GM23338 (cell line): ENCODE data around the gene MAP2K6. TPM values are rescaled to one million over a fixed set of nuclear protein-coding genes. Genes with fewer than 3 reads are reported as not detected.

Experiments
- ATAC-seq: fragments of 200-7000 bp; cut with Tn5 transposase; 3 replicates; pipeline ENCODE4 v1.9.1; 2020
- DNase-seq: peaks from one replicate; pipeline ENCODE4 v3.0.0-alpha.2; 2015; ENCODE audit warnings: low spot score
- H2AFZ ChIP-seq: fragments of 200-600 bp; sonication (generic); 2 replicates; pipeline ENCODE4 v1.8.0; 2016; ENCODE audit warnings: antibody characterized with exemption, mild to moderate bottlenecking, moderate library complexity
- H3F3A ChIP-seq: fragments of 200-600 bp; sonication (generic); replicated peaks from 2 replicates; pipeline ENCODE4 v1.8.0; 2017; ENCODE audit warnings: antibody characterized with exemption, mixed run types, low read depth
- H3K27ac ChIP-seq: fragments of 200-600 bp; sonication (generic); 2 replicates; pipeline ENCODE4 v1.6.1; 2016; ENCODE audit warnings: low read depth
- H3K27me3 ChIP-seq: fragments of 200-600 bp; sonication (generic); 2 replicates; pipeline ENCODE4 v1.8.0; 2016; ENCODE audit warnings: mild to moderate bottlenecking, mixed run types, moderate library complexity; ENCODE audit not compliant: insufficient read depth
- H3K36me3 ChIP-seq: fragments of 200-600 bp; sonication (generic); 2 replicates; pipeline ENCODE4 v1.8.0; 2016; ENCODE audit warnings: mild to moderate bottlenecking; ENCODE audit not compliant: insufficient read depth
- H3K4me1 ChIP-seq: fragments of 200-600 bp; sonication (generic); 2 replicates; pipeline ENCODE4 v1.8.0; 2016; ENCODE audit warnings: mild to moderate bottlenecking, moderate library complexity; ENCODE audit not compliant: insufficient read depth
- H3K4me2 ChIP-seq: fragments of 200-600 bp; sonication (generic); 2 replicates; pipeline ENCODE4 v1.7.1; 2017; ENCODE audit warnings: mixed run types
- H3K4me3 ChIP-seq: fragments of 200-600 bp; sonication (generic); 2 replicates; pipeline ENCODE4 v1.6.1; 2016; ENCODE audit warnings: mixed run types
- H3K79me2 ChIP-seq: fragments of 200-600 bp; sonication (generic); replicated peaks from 2 replicates; pipeline ENCODE4 v1.8.0; 2017; ENCODE audit warnings: mild to moderate bottlenecking; ENCODE audit not compliant: insufficient read depth
- H3K9me2 ChIP-seq: fragments of 200-600 bp; sonication (generic); 2 replicates; pipeline ENCODE4 v1.8.0; 2017; ENCODE audit not compliant: insufficient read depth
- H4K20me1 ChIP-seq: fragments of 200-600 bp; sonication (generic); replicated peaks from 2 replicates; pipeline ENCODE4 v1.8.0; 2017; ENCODE audit warnings: mild to moderate bottlenecking; ENCODE audit not compliant: insufficient read depth
- H3K27ac Mint-ChIP-seq: 2 replicates; pipeline ENCODE4 v1.8.0; 2020; ENCODE audit warnings: inconsistent platforms, mild to moderate bottlenecking, moderate library complexity, mixed read lengths
- H3K27me3 Mint-ChIP-seq: 3 replicates; pipeline ENCODE4 v1.8.0; 2022; ENCODE audit warnings: low read depth, mild to moderate bottlenecking, moderate library complexity, mixed read lengths, inconsistent platforms; ENCODE audit not compliant: insufficient read depth, poor library complexity
- H3K36me3 Mint-ChIP-seq: 3 replicates; pipeline ENCODE4 v1.8.0; 2021; ENCODE audit warnings: low read depth, mild to moderate bottlenecking, inconsistent platforms, moderate library complexity, mixed read lengths
- H3K4me1 Mint-ChIP-seq: 3 replicates; pipeline ENCODE4 v1.8.0; 2020; ENCODE audit warnings: mild to moderate bottlenecking, inconsistent platforms, mixed read lengths
- H3K4me3 Mint-ChIP-seq: 3 replicates; pipeline ENCODE4 v1.8.0; 2021; ENCODE audit warnings: moderate library complexity, mild to moderate bottlenecking, inconsistent platforms, mixed read lengths
- H3K9me3 Mint-ChIP-seq: 3 replicates; pipeline ENCODE4 v1.8.0; 2020; ENCODE audit warnings: moderate library complexity, mild to moderate bottlenecking, inconsistent platforms, mixed read lengths
- CREB1 ChIP-seq: fragments of 250-450 bp; sonication (Bioruptor Pico); IDR thresholded peaks from 2 replicates; pipeline ENCODE4 v1.5.0; 2020; ENCODE audit warnings: low read depth, mild to moderate bottlenecking, moderate library complexity
- EZH2phosphoT487 ChIP-seq: fragments of 200-600 bp; sonication (generic); IDR thresholded peaks from one replicate; pipeline ENCODE4 v1.8.1; 2018; ENCODE audit warnings: antibody characterized with exemption; ENCODE audit not compliant: unreplicated experiment
- JUNB ChIP-seq: IDR thresholded peaks from one replicate; pipeline ENCODE4 v1.6.1; 2016; ENCODE audit warnings: antibody characterized with exemption; ENCODE audit not compliant: unreplicated experiment
- POLR2AphosphoS5 ChIP-seq: IDR thresholded peaks from 2 replicates; pipeline ENCODE4 v1.6.1; 2016; ENCODE audit warnings: antibody characterized with exemption, low read depth
- REST ChIP-seq: IDR thresholded peaks from one replicate; pipeline ENCODE4 v1.6.1; 2018; ENCODE audit warnings: antibody characterized with exemption; ENCODE audit not compliant: unreplicated experiment
- STAT1 ChIP-seq: IDR thresholded peaks from one replicate; pipeline ENCODE4 v1.6.1; 2016; ENCODE audit warnings: antibody characterized with exemption; ENCODE audit not compliant: unreplicated experiment
- ZNF331 ChIP-seq: fragments of 250-450 bp; sonication (Bioruptor Pico); IDR thresholded peaks from 2 replicates; pipeline ENCODE4 v1.5.0; 2020; ENCODE audit warnings: low read depth, mild to moderate bottlenecking, moderate library complexity
- ZNF462 ChIP-seq: fragments of 250-450 bp; sonication (Bioruptor Pico); IDR thresholded peaks from 2 replicates; pipeline ENCODE4 v1.5.0; 2020; ENCODE audit warnings: mild to moderate bottlenecking, moderate library complexity
- polyA plus RNA-seq: library from polyadenylated mRNA; unstranded; fragments of >200 nt; fragmentation: Nextera tagmentation; extraction: Ambion mirVana; gene quantifications from 2 replicates; pipeline ENCODE4 v1.2.1, GENCODE V29; 2016
- total RNA-seq: library from RNA; depleted of rRNA; stranded (reverse); fragments of >200 nt; shearing (Covaris generic); gene quantifications from 2 replicates; pipeline ENCODE4 v1.2.3, GENCODE V29; 2014

MAP2K6 gene
- total and polyA plus RNA-seq, 2 experiments from 2014 or later = 26.3 to 31.1 TPM

DNA sequence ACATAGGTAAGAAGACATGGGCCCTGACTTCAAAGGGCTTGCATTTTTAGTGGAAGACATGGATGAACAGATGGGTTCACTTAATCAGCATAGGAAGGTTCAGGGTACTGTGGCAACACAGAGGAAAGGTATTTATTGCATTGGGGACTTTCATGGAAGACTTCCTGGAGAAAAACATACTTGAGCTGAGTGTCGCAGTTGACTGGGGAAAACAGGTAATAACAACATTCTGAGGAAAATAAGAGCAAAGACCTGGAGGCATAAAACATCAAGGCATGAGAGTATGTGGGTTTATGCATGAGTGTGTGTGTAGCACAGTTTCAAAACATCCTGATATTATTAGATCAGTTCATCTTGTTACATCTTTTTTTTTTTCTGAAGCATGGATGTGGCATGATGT lies 82.7 kb downstream of the MAP2K6 start (continued):
- no peak for TF ChIP-seq ZNF462 (CRISPR knock-in tag)
- TF ChIP-seq ZNF331 (CRISPR knock-in tag) = no peak
- no peak for TF ChIP-seq REST

- peaks cover 58% of the 10 kb centered on the region for H3K4me1 Mint-ChIP-seq
- Histone ChIP-seq H3K79me2 (peaks cover 25% of the 10 kb centered on the region), H3F3A (no peaks in the 10 kb centered on the region), H3K27me3 (no peaks in the 10 kb centered on the region), H2AFZ (no peak overlapping the region), H3K4me3 (no peak overlapping the region), H3K4me1 (peaks cover 45% of the 10 kb centered on the region), H3K4me2 (no peak overlapping the region), H4K20me1 (no peaks in the 10 kb centered on the region), H3K27ac (no peak overlapping the region; the same call in 1 of the 2 replicates), H3K9me2 (no peaks in the 10 kb centered on the region), H3K36me3 (no peaks in the 10 kb centered on the region)
- no peak overlapping the region for H3K27ac Mint-ChIP-seq
- H3K9me3 Mint-ChIP-seq = no peaks in the 10 kb centered on the region
- H3K36me3 Mint-ChIP-seq = no peaks in the 10 kb centered on the region
- DNase-seq (no peak), ATAC-seq (no peak)
- peaks cover 6% of the 10 kb centered on the region for H3K27me3 Mint-ChIP-seq
- no peak overlapping the region for H3K4me3 Mint-ChIP-seq
- TF ChIP-seq CREB1 (CRISPR knock-in tag) (no peak), POLR2AphosphoS5 (no peak), STAT1 (no peak), JUNB (no peak), EZH2phosphoT487 (no peak)
Observed at GRCh38 chr17:69499318-69499717, 84.8 kb downstream of the MAP2K6 start.
